Bronchial epithelial cell (primary cell): ENCODE data around the gene RAD23A. TPM values are rescaled to one million over a fixed set of nuclear protein-coding genes. Genes with fewer than 3 reads are reported as not detected.
A peak's percentile ranks its signal among the peaks of the same experiment; 100 is the strongest.

ENCODE experiments used
- DNase-seq: peaks from one replicate; pipeline ENCODE4 v3.0.0-alpha.2; 2010; ENCODE audit warnings: low read depth
- FAIRE-seq: peaks from 2 replicates; lab custom pipeline; 2011; peaks lifted over from hg19 to GRCh38; lab: Jason Lieb, UNC
- H3K27me3 ChIP-seq: 2 replicates; pipeline ENCODE4 v1.5.1; 2011; ENCODE audit warnings: low read length; ENCODE audit not compliant: control insufficient read depth, insufficient read depth
- H3K36me3 ChIP-seq: 2 replicates; pipeline ENCODE4 v1.5.1; 2011; ENCODE audit warnings: low read length; ENCODE audit not compliant: control insufficient read depth, insufficient read depth
- H3K4me3 ChIP-seq: 2 replicates; pipeline ENCODE4 v1.5.1; 2011; ENCODE audit warnings: mild to moderate bottlenecking, low read depth, low read length, control low read depth
- CTCF ChIP-seq: IDR thresholded peaks from 2 replicates; pipeline ENCODE4 v1.5.1; 2011; ENCODE audit warnings: mild to moderate bottlenecking, moderate library complexity, low read length, control low read depth, inconsistent platforms; ENCODE audit not compliant: insufficient read depth, severe bottlenecking
- total RNA-seq: library from RNA; depleted of rRNA; stranded (reverse); fragments of >200 nt; gene quantifications from 2 replicates; pipeline ENCODE4 v1.2.1, GENCODE V29; 2014

Gene RAD23A
- total RNA-seq, 1 donor from 2014 or later, result 91.1 TPM

GRCh38 chr19:12940897-12941296 lies 4.8 kb upstream of the RAD23A start:
- Histone ChIP-seq H3K27me3 (no peaks in the 10 kb centered on the region), H3K4me3 (no peak overlapping the region), H3K36me3 (peaks cover 32% of the 10 kb centered on the region)
- no peak for FAIRE-seq
- TF ChIP-seq CTCF, result no peak
- no peak for DNase-seq

- H3K27me3 ChIP-seq, result no peaks in the 10 kb centered on the region
- TF ChIP-seq CTCF, result no peak
- H3K36me3 ChIP-seq, result peaks cover 41% of the 10 kb centered on the region
- DNase-seq (no peak), FAIRE-seq (no peak)
- H3K4me3 ChIP-seq, result no peak overlapping the region
Observed at GRCh38 chr19:12943437-12944044, 2.1 kb upstream of the RAD23A start.

GRCh38 chr19:12944104-12944674 lies 1.5 kb upstream of the RAD23A start:
- Histone ChIP-seq H3K36me3 (peaks cover 45% of the 10 kb centered on the region), H3K4me3 (no peak overlapping the region)

GRCh38 chr19:12946092-12946721 lies 545 bp downstream of the RAD23A start:
- peak; percentile 53 for DNase-seq

More at GRCh38 chr19:12944104-12944674, 1.5 kb upstream of the RAD23A start:
- DNase-seq (no peak), FAIRE-seq (no peak)
- no peak for TF ChIP-seq CTCF
- H3K27me3 ChIP-seq, result no peaks in the 10 kb centered on the region

GRCh38 chr19:12946731-12947496 lies 1.3 kb downstream of the RAD23A start:
- H3K27me3 ChIP-seq, result no peaks in the 10 kb centered on the region
- H3K4me3 ChIP-seq, result peak overlapping the region; percentile 63
- no peak for FAIRE-seq
- DNase-seq, result no peak
- TF ChIP-seq CTCF, result no peak
- peaks cover 34% of the 10 kb centered on the region for H3K36me3 ChIP-seq

More at GRCh38 chr19:12946092-12946721, 545 bp downstream of the RAD23A start:
- Histone ChIP-seq H3K36me3 (peaks cover 38% of the 10 kb centered on the region), H3K4me3 (peak overlapping the region; percentile 63), H3K27me3 (no peaks in the 10 kb centered on the region)
- TF ChIP-seq CTCF, result no peak
- FAIRE-seq, result no peak
